ENCODE data around the gene CDC25B. TPM values are rescaled to one million over a fixed set of nuclear protein-coding genes. Genes with fewer than 3 reads are reported as not detected.

Gene CDC25B
- total RNA-seq, 2 donors from 2014 or later = 8.7 to 25.6 TPM

GRCh38 chr20:3812259-3812681, 16.2 kb downstream of the CDC25B start:
- peaks cover 5% of the 10 kb centered on the region for H3K4me1 ChIP-seq (replicated peaks)
- H3K9me3 ChIP-seq = no peaks in the 10 kb centered on the region
- no peak for DNase-seq (ENCODE audit: low spot score)
- H3K4me3 ChIP-seq = no peak overlapping the region
- intact Hi-C loops (cut with DNase I) = no loop called here
- 96% methylated on average over 9 of the region's 9 CpGs for WGBS
- peak overlapping the region; percentile 85 to 90 for H3K27ac ChIP-seq
- TF ChIP-seq POLR2AphosphoS5 (IDR thresholded peaks at IDR 0.05) = no peak
- TF ChIP-seq POLR2A (IDR thresholded peaks at IDR 0.05) = no peak
- TF ChIP-seq, protein P1, sequence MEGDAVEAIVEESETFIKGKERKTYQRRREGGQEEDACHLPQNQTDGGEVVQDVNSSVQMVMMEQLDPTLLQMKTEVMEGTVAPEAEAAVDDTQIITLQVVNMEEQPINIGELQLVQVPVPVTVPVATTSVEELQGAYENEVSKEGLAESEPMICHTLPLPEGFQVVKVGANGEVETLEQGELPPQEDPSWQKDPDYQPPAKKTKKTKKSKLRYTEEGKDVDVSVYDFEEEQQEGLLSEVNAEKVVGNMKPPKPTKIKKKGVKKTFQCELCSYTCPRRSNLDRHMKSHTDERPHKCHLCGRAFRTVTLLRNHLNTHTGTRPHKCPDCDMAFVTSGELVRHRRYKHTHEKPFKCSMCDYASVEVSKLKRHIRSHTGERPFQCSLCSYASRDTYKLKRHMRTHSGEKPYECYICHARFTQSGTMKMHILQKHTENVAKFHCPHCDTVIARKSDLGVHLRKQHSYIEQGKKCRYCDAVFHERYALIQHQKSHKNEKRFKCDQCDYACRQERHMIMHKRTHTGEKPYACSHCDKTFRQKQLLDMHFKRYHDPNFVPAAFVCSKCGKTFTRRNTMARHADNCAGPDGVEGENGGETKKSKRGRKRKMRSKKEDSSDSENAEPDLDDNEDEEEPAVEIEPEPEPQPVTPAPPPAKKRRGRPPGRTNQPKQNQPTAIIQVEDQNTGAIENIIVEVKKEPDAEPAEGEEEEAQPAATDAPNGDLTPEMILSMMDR (IDR thresholded peaks at IDR 0.05) = no peak
- no peaks in the 10 kb centered on the region for H3K27me3 ChIP-seq (replicated peaks; ENCODE audit: insufficient read depth)
- H3K36me3 ChIP-seq = no peaks in the 10 kb centered on the region

- DNase-seq (ENCODE audit: low spot score) = no peak
- 78% methylated on average over 8 of the region's 8 CpGs for WGBS
- Histone ChIP-seq H3K27me3 (replicated peaks; ENCODE audit: insufficient read depth) (no peaks in the 10 kb centered on the region), H3K27ac (no peak overlapping the region), H3K9me3 (no peaks in the 10 kb centered on the region), H3K36me3 (no peaks in the 10 kb centered on the region), H3K4me3 (no peak overlapping the region), H3K4me1 (replicated peaks) (peaks cover 5% of the 10 kb centered on the region)
- intact Hi-C loops (cut with DNase I) = no loop called here
- TF ChIP-seq POLR2A (IDR thresholded peaks at IDR 0.05) (no peak), POLR2AphosphoS5 (IDR thresholded peaks at IDR 0.05) (no peak)
- TF ChIP-seq, protein P1 (IDR thresholded peaks at IDR 0.05) = no peak
Observed at GRCh38 chr20:3812975-3813847, 17.1 kb downstream of the CDC25B start.

- no peak for TF ChIP-seq POLR2AphosphoS5 (IDR thresholded peaks at IDR 0.05)
- no peak for TF ChIP-seq POLR2A (IDR thresholded peaks at IDR 0.05)
- TF ChIP-seq, protein P1 (IDR thresholded peaks at IDR 0.05) = no peak
- no peak for DNase-seq (ENCODE audit: low spot score)
- Histone ChIP-seq H3K36me3 (no peaks in the 10 kb centered on the region), H3K27ac (no peak overlapping the region), H3K27me3 (replicated peaks; ENCODE audit: insufficient read depth) (no peaks in the 10 kb centered on the region), H3K9me3 (no peaks in the 10 kb centered on the region), H3K4me3 (no peak overlapping the region), H3K4me1 (replicated peaks) (peaks cover 5% of the 10 kb centered on the region)
- intact Hi-C loops (cut with DNase I) = no loop called here
- 85% methylated on average over 12 of the region's 12 CpGs for WGBS
Observed at GRCh38 chr20:3813848-3814581, 17.9 kb downstream of the CDC25B start.

GRCh38 chr20:3814928-3815495, 18.9 kb downstream of the CDC25B start:
- Histone ChIP-seq H3K4me3 (no peak overlapping the region), H3K4me1 (replicated peaks) (peaks cover 5% of the 10 kb centered on the region), H3K9me3 (no peaks in the 10 kb centered on the region), H3K27me3 (replicated peaks; ENCODE audit: insufficient read depth) (no peaks in the 10 kb centered on the region), H3K27ac (no peak overlapping the region), H3K36me3 (no peaks in the 10 kb centered on the region)
- no peak for DNase-seq (ENCODE audit: low spot score)
- 82% methylated on average over 7 of the region's 7 CpGs for WGBS
- intact Hi-C loops (cut with DNase I) = no loop called here
- TF ChIP-seq, protein P1 (IDR thresholded peaks at IDR 0.05) = no peak
- TF ChIP-seq POLR2AphosphoS5 (IDR thresholded peaks at IDR 0.05) = no peak
- no peak for TF ChIP-seq POLR2A (IDR thresholded peaks at IDR 0.05)

Measured in prostate gland (tissue), 2 donors.